HG03575 (cell line): ENCODE results near the gene TPM1.

Source experiments
- ATAC-seq: cut with Tn5 transposase; IDR thresholded peaks from one replicate; pipeline ENCODE4 v1.9.1; 2021; ENCODE audit not compliant: unreplicated experiment, insufficient number of reproducible peaks, low FRiP score; ENCODE audit errors: extremely low read depth

TPM1 gene

DNA sequence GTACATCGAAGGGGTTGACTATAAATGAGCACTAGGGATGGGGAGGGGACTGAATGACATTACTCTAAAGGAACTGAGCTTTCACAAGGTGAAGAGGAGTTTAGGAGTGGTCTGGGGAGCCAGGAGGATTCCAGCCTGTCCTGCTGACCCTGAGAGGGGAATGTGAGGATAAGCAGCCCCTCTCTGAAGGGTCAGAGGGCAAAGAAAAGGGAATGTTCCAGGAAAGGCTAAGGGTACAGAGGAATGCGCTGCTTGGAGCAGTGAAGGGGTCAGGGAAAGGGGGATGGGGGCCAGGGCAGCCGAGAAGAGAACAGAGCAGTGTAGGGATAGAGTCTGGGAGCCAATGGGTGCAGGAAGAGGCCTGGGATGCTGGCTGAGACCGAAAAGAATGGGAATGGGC is 28.0 kb upstream of the TPM1 start:
- no peak for ATAC-seq

DNA sequence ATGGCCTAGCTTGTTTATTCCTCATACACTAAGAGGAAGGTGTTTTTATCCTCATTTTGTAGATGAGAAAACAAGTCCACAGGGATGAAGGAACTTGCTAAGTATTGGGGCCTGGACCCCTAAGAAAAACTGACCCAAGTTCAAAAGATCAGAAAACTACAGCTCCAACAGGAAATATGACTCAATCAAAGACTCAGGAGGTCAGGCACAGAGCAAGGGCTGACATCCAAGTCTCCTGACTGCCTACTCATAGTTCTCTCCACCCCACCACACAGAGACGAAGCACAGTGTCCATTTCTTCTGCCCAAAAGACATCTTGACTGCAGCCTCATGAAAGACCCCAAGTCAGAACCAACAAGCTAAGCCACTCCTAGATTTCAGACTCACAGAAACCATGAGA is 26.9 kb upstream of the TPM1 start:
- ATAC-seq, result no peak

DNA sequence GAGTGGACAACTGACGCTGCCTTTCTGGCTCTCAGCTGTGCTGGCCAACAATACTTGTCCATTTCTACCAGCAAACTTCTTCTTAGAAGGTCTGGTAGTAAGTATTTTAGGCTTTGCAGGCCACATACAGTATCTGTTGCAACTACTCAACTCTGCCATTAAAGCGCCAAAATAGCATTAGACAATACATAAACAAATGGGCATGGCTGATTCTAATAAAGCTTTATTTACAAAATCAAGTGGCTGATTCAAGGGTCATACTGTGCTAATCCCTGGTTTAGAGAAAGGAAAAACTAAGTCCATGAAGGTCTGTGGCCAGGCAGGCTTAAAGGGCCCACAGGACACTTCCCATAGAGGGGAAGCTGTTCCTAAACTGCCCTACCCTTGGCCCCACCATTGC is 26.3 kb upstream of the TPM1 start:
- no peak for ATAC-seq

DNA sequence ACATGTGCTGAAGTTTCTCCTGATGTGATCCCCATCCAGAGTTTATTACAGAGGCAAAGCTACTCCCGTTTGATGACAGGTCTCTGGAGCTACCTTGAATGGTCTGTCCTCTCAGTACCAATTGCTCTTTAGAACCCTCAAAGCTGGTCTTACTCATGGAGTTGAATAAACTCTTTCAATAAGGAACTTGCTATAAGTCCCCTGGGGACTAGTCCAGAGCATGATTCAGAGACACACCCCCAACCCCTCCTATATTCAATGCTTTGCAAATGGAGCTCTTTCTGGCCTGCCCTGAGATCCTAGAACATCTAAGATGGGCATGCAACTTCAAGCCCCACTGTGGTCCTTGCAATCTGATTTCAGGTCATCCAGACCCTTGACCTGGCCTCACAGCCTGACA is 23.9 kb upstream of the TPM1 start:
- ATAC-seq, result no peak

DNA sequence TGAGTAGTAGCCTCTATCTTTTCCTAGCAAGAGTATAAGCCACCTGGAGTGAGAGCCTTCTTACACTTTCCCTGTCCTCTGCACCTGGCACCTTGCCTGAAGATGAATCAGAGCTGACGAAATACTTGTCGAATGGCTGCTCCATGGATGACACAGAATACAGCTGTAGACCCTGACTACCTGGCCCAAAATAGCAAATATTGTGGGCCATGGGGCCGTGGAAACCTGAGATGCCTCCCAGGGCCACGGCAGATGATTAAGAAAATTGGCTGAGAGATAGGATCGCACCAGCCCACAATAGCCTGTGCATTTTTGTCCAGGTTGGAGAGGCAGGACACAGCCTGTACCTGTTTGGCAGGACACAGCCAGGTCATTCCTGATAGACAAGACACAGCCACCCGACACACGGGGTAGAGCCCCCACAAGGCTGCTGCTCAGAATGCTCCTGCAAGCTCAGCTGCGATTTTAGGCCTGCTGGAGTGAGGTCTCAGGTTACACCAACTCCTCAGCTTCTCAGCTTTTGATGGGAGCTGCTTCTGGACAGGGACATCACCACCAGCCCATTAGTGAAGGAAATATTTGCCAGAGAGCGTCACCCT is 22.9 kb upstream of the TPM1 start:
- ATAC-seq, result no peak

DNA sequence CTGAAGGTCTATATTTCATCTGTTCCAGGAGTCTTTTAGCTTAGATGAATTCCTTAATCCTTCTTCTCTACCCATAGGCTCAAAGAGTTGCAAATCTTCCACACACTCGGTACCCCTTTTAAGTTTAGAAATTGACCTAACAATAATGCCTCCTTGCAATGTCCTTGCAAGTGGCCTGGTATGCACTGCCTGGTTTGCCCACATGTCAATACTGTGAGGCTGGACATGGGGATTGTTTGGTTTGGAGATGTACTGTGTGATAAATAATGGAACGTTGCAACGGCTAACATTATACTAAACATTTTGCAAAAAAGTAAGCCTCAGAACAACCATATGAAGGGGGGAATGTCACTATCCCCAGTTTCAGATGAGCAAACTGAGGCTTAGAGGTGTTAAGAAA is 22.4 kb upstream of the TPM1 start:
- no peak for ATAC-seq

DNA sequence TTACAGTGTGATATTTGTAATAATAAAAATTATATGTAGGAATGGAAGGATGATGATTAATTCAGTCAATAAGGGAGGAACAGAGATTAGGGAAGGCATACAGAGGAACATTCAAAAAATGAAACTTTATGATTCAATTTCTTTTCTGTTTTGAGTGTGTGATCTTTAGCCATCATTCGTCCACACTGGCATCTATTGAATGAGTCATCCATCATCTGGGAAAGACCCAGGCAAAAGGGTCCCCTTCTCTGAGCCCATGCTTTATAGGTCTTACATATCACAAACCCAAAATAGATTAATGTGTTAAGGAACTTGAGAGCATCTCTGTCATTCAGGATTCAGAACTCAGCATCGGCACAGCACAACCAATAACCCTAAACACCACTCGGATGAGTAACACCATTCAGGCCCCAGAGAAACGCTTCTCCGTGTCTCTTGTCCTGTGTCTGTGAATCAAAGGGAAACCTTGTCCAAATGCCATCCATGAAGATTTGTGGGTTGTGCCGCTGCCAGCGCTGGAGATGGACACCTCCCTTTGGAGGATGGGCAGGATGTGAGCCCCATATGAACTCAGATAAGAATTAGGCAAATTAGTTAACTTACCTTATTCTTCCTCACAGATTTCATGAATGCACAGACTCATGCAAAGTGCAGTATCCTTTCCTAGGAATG is 21.7 kb upstream of the TPM1 start:
- no peak for ATAC-seq

DNA sequence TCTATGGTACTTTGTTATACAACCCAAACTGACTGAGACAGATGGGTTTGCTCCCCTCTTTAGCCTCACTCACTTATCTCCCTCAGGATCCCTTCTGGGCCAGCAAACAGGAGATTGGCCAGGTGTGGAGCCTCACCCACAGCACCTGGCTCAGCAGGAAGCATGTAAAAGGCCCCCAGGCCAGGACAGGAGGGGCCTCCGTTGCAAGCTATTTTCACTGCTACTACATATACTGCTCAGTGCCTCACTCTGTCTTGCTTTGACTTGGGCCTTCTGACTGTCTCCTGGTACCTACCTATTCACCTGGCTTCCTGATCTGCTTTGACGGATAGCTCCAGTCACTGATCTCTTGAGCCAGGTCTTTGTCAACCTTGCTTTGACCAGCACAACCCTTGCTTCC is 20.4 kb upstream of the TPM1 start:
- no peak for ATAC-seq

DNA sequence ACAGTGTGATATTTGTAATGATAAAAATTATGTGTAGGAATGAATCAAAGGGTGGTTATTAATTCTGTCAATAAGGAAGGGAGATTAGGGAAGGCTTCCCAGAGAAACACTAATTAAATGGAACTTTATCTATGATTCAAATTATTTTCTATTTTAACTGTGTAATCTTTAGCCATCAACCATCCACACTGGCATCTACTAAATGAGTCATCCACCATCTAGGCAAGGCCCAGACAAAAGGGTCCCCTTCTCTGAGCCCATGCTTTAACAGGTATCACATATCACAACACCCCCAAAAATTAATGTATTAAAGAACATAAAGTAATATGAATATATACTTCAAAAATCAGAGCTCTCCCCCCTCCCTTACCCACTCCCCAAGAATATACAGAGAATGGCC is 19.9 kb upstream of the TPM1 start:
- no peak for ATAC-seq

DNA sequence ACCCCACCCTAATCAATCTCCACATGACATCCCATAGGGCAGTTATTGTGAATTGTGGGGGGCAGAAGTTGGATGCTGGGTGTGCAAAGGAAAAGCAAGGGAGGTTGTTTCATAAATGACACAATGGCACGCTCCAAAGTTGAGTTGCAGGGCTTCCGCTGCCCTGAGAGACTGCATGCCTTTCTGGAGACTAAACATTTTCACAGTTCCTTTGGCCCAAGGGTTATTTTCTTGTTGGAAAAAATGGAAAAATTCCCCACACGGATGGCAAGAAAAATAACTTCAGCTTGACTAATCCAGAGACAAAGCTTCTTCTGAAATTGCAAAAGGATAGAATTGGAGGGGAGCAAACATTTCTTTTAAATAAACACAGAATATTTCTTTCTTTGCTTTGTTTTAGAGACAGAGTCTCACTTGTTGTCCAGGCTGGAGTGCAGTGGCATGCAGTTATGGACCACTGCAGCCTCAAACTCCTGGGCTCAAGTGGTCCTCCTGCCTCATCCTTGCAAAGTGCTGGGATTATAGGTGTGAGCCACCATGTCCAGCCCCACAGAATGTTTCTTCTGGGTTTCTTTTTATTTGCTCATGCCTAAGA is 19.1 kb upstream of the TPM1 start:
- ATAC-seq, result no peak

DNA sequence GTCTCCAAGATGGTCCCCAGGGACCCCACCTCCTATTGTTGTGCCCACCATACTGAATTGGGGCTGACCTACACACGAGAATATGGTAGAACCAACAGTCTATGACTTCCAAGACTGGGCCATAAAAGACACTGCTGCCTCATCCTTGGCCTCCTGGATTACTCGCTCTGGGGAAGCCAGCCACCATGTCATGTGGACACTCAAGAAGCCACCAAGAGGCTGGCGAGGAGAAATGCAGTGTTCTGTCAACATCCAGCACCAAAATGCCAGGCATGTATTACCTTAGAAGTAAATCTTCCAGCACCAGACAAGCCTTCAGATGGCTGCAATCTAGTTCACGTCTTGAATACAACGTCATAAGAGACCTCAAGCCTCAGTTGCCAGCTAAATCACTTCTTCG is 17.1 kb upstream of the TPM1 start:
- no peak for ATAC-seq

DNA sequence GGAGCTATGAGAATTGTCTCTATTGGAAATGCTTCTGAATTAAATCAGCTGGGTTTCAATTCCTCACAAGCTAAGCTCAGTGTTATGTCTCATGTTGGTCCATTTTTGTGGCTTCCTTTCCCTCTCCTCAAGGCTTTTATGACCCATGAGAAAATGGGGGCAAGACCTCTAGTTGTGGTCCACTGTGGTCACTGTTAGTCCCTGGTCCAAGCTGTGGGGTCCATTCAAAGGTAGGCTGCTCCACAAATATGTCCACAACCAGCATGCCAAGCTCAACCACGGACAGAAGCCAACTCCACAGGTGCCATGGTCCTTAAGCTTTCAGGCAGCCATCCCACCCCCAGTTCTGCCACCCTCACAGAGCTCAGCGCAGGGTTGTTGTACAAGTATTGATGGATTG is 14.9 kb upstream of the TPM1 start:
- no peak for ATAC-seq

DNA sequence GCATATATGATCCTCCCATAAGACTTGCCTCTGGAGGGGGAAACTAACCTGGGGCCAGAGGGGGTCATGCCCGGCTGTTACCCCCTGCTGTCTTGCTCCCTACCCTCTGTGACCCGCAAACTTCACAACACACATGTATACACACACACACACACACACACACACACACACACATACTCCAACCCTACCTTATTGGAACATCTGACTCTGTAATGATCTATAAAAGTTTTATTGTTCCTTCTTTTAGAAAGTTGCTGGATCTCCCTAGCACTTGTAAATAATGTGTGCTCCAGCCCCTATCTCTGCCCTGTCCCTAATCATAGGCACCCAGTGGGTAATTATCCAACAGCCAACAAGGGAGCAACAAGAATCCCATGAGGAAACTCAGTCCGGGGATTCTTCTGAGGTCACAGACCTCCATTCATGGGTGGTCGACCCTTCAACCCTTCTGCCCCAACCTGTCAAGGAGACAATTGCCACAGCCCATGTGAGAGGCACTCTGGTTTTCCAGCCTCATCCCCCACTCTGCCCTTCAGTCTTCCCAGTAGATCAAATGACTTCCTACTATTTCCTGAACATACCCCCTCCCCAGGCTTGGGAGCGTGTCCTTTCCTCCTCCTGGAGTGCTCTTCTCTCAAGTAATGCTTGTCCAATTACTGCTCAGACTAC is 14.0 kb upstream of the TPM1 start:
- ATAC-seq, result no peak

DNA sequence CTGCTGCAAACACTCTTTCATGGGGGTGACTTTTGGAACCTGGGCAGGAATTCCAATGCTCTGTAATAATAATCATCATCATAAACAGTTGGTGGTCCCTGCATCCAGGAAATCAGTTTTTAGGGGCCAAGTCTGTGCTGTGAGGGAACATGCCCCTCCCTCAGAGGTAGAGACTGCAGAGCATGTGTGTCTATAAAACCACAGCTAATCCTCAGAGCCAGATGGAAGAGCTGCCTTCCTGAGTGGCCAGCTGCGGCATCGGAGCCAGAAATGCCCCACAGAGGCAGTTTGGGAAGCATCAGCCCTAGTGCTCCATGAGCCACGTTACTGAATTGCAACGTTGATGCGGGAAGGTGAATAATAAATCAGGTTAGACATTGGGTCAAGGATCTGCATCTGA is 12.9 kb upstream of the TPM1 start:
- no peak for ATAC-seq

DNA sequence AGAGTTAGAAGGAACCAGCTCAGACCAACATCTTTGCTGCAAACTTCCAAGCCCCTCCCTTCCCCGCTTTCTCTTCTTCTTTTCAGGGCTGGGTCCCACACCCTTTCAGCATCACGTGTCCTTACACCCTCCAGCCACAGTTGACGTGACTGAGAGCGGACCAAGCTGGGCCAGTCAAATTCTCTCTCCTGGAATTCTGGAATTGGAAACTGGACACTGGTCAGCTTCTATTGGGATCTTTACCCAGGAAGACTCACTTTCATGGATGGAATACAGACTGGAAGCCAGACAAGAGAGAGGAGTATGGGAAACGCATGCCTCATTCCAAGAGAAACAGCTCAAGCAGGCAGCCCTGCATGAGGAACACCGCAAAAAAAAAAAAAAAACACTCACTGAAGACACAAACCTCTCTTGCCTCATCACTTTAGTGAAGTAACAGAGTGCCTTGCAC is 12.4 kb upstream of the TPM1 start:
- no peak for ATAC-seq

DNA sequence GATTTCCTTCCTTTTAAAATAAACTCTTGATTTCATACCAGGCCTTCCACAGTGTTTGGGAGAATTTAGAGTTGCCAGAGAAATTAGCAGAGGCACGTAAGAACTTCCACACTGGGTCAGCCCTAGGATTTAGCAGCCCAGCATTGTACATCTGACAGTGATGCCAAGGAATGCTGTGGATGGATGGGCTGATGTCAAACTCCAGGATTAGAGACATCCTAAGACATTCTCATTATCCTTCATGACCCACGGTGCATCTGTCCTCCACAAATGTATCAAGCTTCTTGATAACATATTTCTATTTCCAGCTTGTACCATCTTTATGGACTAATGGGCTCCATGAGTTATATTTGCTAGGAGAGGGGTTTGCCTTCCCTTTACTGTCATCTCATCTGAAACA is 8.0 kb upstream of the TPM1 start:
- no peak for ATAC-seq

DNA sequence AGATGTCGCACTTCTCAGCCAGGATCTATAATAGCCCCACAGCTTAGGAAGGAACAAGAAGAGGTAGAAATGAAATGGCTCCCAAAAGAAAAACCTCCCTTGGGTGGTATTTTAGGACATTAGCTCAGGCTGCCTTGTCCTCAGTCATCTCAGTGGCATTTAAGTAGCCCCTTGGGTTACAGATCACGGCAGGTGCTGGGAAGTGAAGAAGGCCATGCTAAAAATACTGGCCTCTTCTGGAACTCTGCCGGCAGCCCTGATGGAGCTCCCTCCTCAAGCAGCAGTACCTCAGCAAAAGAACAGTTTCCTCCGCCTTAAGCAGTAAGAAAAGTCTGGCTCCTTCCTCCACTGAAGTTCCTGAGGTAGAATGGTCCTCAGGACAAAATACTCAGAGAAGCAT is 7.3 kb upstream of the TPM1 start:
- ATAC-seq, result no peak

DNA sequence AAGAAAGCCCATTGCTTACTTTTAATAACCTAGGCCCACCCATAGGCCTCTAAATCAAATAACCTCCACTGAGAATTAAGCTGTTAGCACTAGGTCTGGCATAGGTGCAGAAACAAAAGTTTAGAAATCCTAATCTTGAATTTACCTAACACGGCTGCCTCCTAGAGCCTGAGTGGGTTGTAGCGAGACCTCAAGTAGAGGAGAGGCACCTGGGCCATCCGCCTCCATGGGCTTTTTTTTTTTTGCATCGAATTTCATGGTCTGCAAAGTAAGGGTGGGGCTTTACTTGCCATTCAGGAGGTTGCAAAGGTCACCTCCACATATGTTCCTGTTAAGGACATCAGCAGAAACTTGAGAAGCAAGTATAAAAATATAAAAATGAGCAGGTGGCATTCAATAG is 6.6 kb upstream of the TPM1 start:
- ATAC-seq, result no peak

DNA sequence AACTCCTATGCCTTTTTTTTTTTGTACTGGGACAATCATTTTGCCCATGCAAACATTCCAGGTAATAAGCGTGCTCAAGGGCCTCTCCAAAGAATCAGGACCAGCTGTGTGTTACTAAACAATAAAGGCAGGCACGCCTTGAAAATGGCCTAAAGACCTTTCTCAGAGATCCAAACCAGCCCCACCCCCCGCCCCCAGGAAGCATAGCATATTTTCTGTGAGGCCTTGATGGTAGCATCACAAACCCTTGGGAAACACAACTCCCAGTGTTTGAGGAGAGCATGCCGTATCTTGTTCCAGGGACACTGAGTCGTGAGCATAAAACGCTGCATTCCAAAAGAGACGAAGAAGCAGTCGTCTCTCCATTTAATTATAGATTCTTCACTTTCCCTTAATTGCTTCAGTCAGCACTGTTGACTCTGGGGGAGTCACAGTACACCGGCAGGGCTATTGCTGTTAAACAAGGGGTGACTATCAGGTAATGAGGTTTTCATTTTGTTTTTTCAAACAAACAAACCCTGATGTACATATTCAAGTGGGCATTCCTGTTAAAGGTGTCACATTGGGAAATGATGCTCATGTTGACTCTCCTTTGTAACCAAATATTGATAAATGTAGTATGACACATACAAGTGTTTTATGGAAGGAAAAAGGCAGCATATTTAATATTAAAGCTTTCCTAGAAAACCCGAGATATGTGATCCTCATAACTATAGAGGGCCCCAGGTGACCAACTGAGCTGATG is 4.4 kb upstream of the TPM1 start:
- no peak for ATAC-seq
